ENCODE data around the gene LMO3. TPM values are rescaled to one million over a fixed set of nuclear protein-coding genes. Genes with fewer than 3 reads are reported as not detected.
A peak's percentile ranks its signal among the peaks of the same experiment; 100 is the strongest.

Gene LMO3
- total and polyA plus RNA-seq, 2 of the 13 experiments (the other 11 are each of a cell fraction or from before 2014, with no cell fraction given): not detected

GRCh38 chr12:16608946-16609539 lies 3.1 kb upstream of the LMO3 start:
- intact Hi-C loops (cut with micrococcal nuclease; ENCODE audit: unreplicated experiment) (no loop called here), in situ Hi-C loops (cut with HindIII; ENCODE audit: extremely low pct_ligation_motif_present, low pct_unique_long_range_greater_than_20kb) (no loop called here)
- H3K27ac ChIP-seq (ENCODE audit: extremely low read length, insufficient read depth, low read length): no peak overlapping the region
- 13% methylated on average over 9 of the region's 9 CpGs for WGBS (ENCODE audit: low lambda C conversion rate)
- H3K4me3 ChIP-seq (replicated peaks in 1 of 3; ENCODE audit: insufficient read depth in 1 of 3, low read depth in 2 of 3, low read length in 3 of 3): no peak overlapping the region
- H3K27me3 ChIP-seq (ENCODE audit: control insufficient read depth in 1 of 2, insufficient read depth in 2 of 2, low read length in 2 of 2): peaks cover 0 to 15% of the 10 kb centered on the region in 2 experiments; a peak in 1 of 5 replicates
- no peak overlapping the region for H3K9ac ChIP-seq (ENCODE audit: insufficient read depth, low read depth, low read length)
- ATAC-seq: no peak
- no peak for FAIRE-seq
- no TSS peak for BruUV-seq (replicated peaks)
- no peaks in the 10 kb centered on the region for H4K20me1 ChIP-seq (ENCODE audit: insufficient read depth, low read length)
- H3K4me1 ChIP-seq (ENCODE audit: insufficient read depth, low read length): peaks cover 35% of the 10 kb centered on the region
- H3K36me3 ChIP-seq (replicated peaks in 1 of 2; ENCODE audit: control insufficient read depth in 1 of 2, insufficient read depth in 2 of 2, low read length in 2 of 2): no peaks in the 10 kb centered on the region
- no peaks in the 10 kb centered on the region for H3K9me3 ChIP-seq (ENCODE audit: low read length)
- DNase-seq (ENCODE audit: low spot score): no peak
- H2AFZ ChIP-seq (ENCODE audit: low read length): no peak overlapping the region
- ChIA-PET POLR2A (no interaction called here), CTCF (ENCODE audit: low intra/inter-chr PET ratio, low total read pairs) (no interaction called here)
- peak overlapping the region; percentile 52 for H3K4me2 ChIP-seq (ENCODE audit: low read depth, low read length)
- H3K79me2 ChIP-seq (ENCODE audit: insufficient read depth, low read length): no peaks in the 10 kb centered on the region
- TF ChIP-seq NFIB (CRISPR knock-in tag; IDR thresholded peaks at IDR 0.05; ENCODE audit: borderline replicate concordance) (no peak), PATZ1 (CRISPR knock-in tag; IDR thresholded peaks at IDR 0.05) (peak; percentile 79)

- H3K9me3 ChIP-seq (ENCODE audit: low read length): no peaks in the 10 kb centered on the region
- H3K4me1 ChIP-seq (ENCODE audit: insufficient read depth, low read length): peaks cover 35% of the 10 kb centered on the region
- no peak overlapping the region for H3K4me2 ChIP-seq (ENCODE audit: low read depth, low read length)
- H3K36me3 ChIP-seq (replicated peaks in 1 of 2; ENCODE audit: control insufficient read depth in 1 of 2, insufficient read depth in 2 of 2, low read length in 2 of 2): no peaks in the 10 kb centered on the region
- no peak overlapping the region for H3K27ac ChIP-seq (ENCODE audit: extremely low read length, insufficient read depth, low read length)
- FAIRE-seq (no peak), ATAC-seq (no peak), DNase-seq (ENCODE audit: low spot score) (no peak)
- intact Hi-C loops (cut with micrococcal nuclease; ENCODE audit: unreplicated experiment): no loop called here
- no peaks in the 10 kb centered on the region for H4K20me1 ChIP-seq (ENCODE audit: insufficient read depth, low read length)
- CTCF ChIA-PET (ENCODE audit: low intra/inter-chr PET ratio, low total read pairs): no interaction called here
- WGBS (ENCODE audit: low lambda C conversion rate): 65% methylated on average over 11 of the region's 11 CpGs
- no peaks in the 10 kb centered on the region for H3K79me2 ChIP-seq (ENCODE audit: insufficient read depth, low read length)
- H3K9ac ChIP-seq (ENCODE audit: insufficient read depth, low read depth, low read length): no peak overlapping the region
- H3K4me3 ChIP-seq (replicated peaks in 1 of 3; ENCODE audit: insufficient read depth in 1 of 3, low read depth in 2 of 3, low read length in 3 of 3): no peak overlapping the region
- in situ Hi-C loops (cut with HindIII; ENCODE audit: extremely low pct_ligation_motif_present, low pct_unique_long_range_greater_than_20kb): no loop called here
- POLR2A ChIA-PET: no interaction called here
- no peak overlapping the region for H2AFZ ChIP-seq (ENCODE audit: low read length)
- H3K27me3 ChIP-seq (ENCODE audit: control insufficient read depth in 1 of 2, insufficient read depth in 2 of 2, low read length in 2 of 2): peaks cover 0 to 15% of the 10 kb centered on the region in 2 experiments; a peak in 1 of 5 replicates
- TF ChIP-seq ZNF230 (CRISPR knock-in tag; IDR thresholded peaks at IDR 0.05): no peak
- no peak for TF ChIP-seq ZNF501 (CRISPR knock-in tag; IDR thresholded peaks at IDR 0.05)
- BruUV-seq (replicated peaks): no TSS peak
Observed at GRCh38 chr12:16607906-16608775, 2.2 kb upstream of the LMO3 start.

All from HepG2 (cell line).